SK-N-SH (cell line): ENCODE results near the gene ZC3H7B. TPM values are rescaled to one million over a fixed set of nuclear protein-coding genes. Genes with fewer than 3 reads are reported as not detected.

Experiments
- CTCF ChIA-PET: fragments of 300-600, 350-600 bp; formaldehyde crosslinking; extraction: SDS; loops from one replicate; lab custom pipeline; 2021; lab: Yijun Ruan, JAX
- POLR2A ChIA-PET: fragments of 350-600 bp; sonication (Branson Sonifier 250); formaldehyde crosslinking; extraction: SDS; loops from one replicate; lab custom pipeline; 2020; ENCODE audit warnings: antibody characterized with exemption, inconsistent platforms; lab: Yijun Ruan, JAX
- DNase-seq: peaks from one replicate; pipeline ENCODE4 v3.0.0; 2012
- H2AFZ ChIP-seq: fragments of 200-600 bp; sonication (generic); 2 replicates; pipeline ENCODE4 v1.8.1; 2016; ENCODE audit warnings: antibody characterized with exemption, mild to moderate bottlenecking, low read depth
- H3F3A ChIP-seq: fragments of 200-600 bp; sonication (generic); replicated peaks from 2 replicates; pipeline ENCODE3; 2016; ENCODE audit warnings: antibody characterized with exemption, mild to moderate bottlenecking; ENCODE audit not compliant: insufficient read depth
- H3K27ac ChIP-seq, 2 experiments: fragments of 200-500 bp in 1 of 2; fragments of 200-600 bp in 1 of 2; sonication (Bioruptor generic) in 1 of 2; sonication (generic), shearing (Covaris generic) in 1 of 2; 2 replicates each; pipeline versions ENCODE4 v1.5.1 to v1.6.1; 2014 to 2016; ENCODE audit warnings: low read depth in 2 of 2, inconsistent platforms in 1 of 2, low read length in 1 of 2, mild to moderate bottlenecking in 1 of 2, mixed read lengths in 1 of 2
- H3K27me3 ChIP-seq: fragments of 200-600 bp; sonication (generic), shearing (Covaris generic); 2 replicates; pipeline ENCODE4 v1.6.1; 2016; ENCODE audit warnings: mixed run types; ENCODE audit not compliant: insufficient read depth
- H3K36me3 ChIP-seq, 2 experiments: fragments of 200-500 bp in 1 of 2; fragments of 200-600 bp in 1 of 2; sonication (Bioruptor generic) in 1 of 2; sonication (generic) in 1 of 2; replicated peaks in 1 of 2; 2 replicates each; pipeline versions ENCODE3 to v1.5.1; 2014 to 2016; ENCODE audit warnings: low read length in 1 of 2, mild to moderate bottlenecking in 1 of 2; ENCODE audit not compliant: insufficient read depth in 2 of 2, control insufficient read depth in 1 of 2
- H3K4me1 ChIP-seq, 2 experiments: fragments of 200-500 bp in 1 of 2; fragments of 200-600 bp in 1 of 2; sonication (Bioruptor generic) in 1 of 2; sonication (generic), shearing (Covaris generic) in 1 of 2; 2 replicates each; pipeline versions ENCODE4 v1.5.1 to v1.6.1; 2014 to 2016; ENCODE audit warnings: low read depth in 1 of 2, low read length in 1 of 2, mixed run types in 1 of 2; ENCODE audit not compliant: insufficient read depth in 2 of 2, control insufficient read depth in 1 of 2
- H3K4me2 ChIP-seq: fragments of 200-600 bp; sonication (generic), shearing (Covaris generic); 2 replicates; pipeline ENCODE4 v1.6.1; 2017; ENCODE audit warnings: mixed run types
- H3K4me3 ChIP-seq, 2 experiments: fragments of 200-500 bp in 1 of 2; fragments of 200-600 bp in 1 of 2; sonication (Bioruptor generic) in 1 of 2; sonication (generic), shearing (Covaris generic) in 1 of 2; 2 replicates each; pipeline versions ENCODE4 v1.5.1 to v1.8.1; 2014 to 2016; ENCODE audit warnings: low read depth in 2 of 2, inconsistent platforms in 1 of 2, low read length in 1 of 2, mild to moderate bottlenecking in 1 of 2, mixed read lengths in 1 of 2, moderate library complexity in 1 of 2
- H3K79me2 ChIP-seq: fragments of 200-600 bp; sonication (generic); 2 replicates; pipeline ENCODE4 v1.8.1; 2017; ENCODE audit warnings: mild to moderate bottlenecking; ENCODE audit not compliant: insufficient read depth
- H3K9ac ChIP-seq: fragments of 200-600 bp; sonication (generic); 2 replicates; pipeline ENCODE4 v1.6.1; 2017; ENCODE audit warnings: mixed run types
- H3K9me2 ChIP-seq: fragments of 200-600 bp; sonication (generic); 2 replicates; pipeline ENCODE4 v1.6.1; 2017; ENCODE audit warnings: mixed run types
- H3K9me3 ChIP-seq: fragments of 200-600 bp; sonication (generic); 2 replicates; pipeline ENCODE4 v1.6.1; 2017; ENCODE audit warnings: mixed run types, mild to moderate bottlenecking, moderate library complexity
- H4K20me1 ChIP-seq: fragments of 200-600 bp; sonication (generic); 2 replicates; pipeline ENCODE4 v1.6.1; 2017; ENCODE audit warnings: mild to moderate bottlenecking, mixed run types; ENCODE audit not compliant: insufficient read depth
- CHD2 ChIP-seq: fragments of 150-350 bp; IDR thresholded peaks from 2 replicates; pipeline ENCODE4 v1.6.1; 2018; ENCODE audit warnings: low read length; ENCODE audit not compliant: partially characterized antibody
- ELF1 ChIP-seq: IDR thresholded peaks from 2 replicates; pipeline ENCODE4 v1.4.0; 2012
- EP300 ChIP-seq, 2 experiments: IDR thresholded peaks; 2 replicates each; pipeline versions ENCODE4 v1.4.0 to v1.6.1; 2012; ENCODE audit warnings: borderline replicate concordance in 1 of 2, low read depth in 1 of 2, low read length in 1 of 2
- EZH2phosphoT487 ChIP-seq: fragments of 200-600 bp; sonication (generic); IDR thresholded peaks from 2 replicates; pipeline ENCODE4 v1.6.1; 2017; ENCODE audit warnings: low read depth, mixed run types, mild to moderate bottlenecking, antibody characterized with exemption, moderate library complexity, borderline replicate concordance
- FOSL2 ChIP-seq: IDR thresholded peaks from 2 replicates; pipeline ENCODE4 v1.4.0; 2012; ENCODE audit warnings: low read depth, mild to moderate bottlenecking, moderate library complexity, borderline replicate concordance
- GABPA ChIP-seq: IDR thresholded peaks from 2 replicates; pipeline ENCODE4 v1.4.0; 2012; ENCODE audit warnings: low read depth, mild to moderate bottlenecking
- GATA2 ChIP-seq: sonication (generic); formaldehyde crosslinking; IDR thresholded peaks from 2 replicates; pipeline ENCODE4 v1.5.0; 2020; ENCODE audit warnings: mild to moderate bottlenecking, missing genetic modification reagents
- IRF3 ChIP-seq: fragments of 150-350 bp; IDR thresholded peaks from 2 replicates; pipeline ENCODE4 v1.6.1; 2016; ENCODE audit warnings: mild to moderate bottlenecking, low read depth, low read length
- JUND ChIP-seq: IDR thresholded peaks from 2 replicates; pipeline ENCODE4 v1.4.0; 2012
- MAX ChIP-seq: IDR thresholded peaks from 2 replicates; pipeline ENCODE4 v1.4.0; 2012; ENCODE audit warnings: low read depth
- MEF2A ChIP-seq: IDR thresholded peaks from 2 replicates; pipeline ENCODE4 v1.4.0; 2012; ENCODE audit warnings: low read depth, borderline replicate concordance
- MXI1 ChIP-seq: IDR thresholded peaks from 2 replicates; pipeline ENCODE4 v1.6.1; 2012; ENCODE audit warnings: mild to moderate bottlenecking, low read depth, low read length, improper control_type of control experiment
- NRF1 ChIP-seq: IDR thresholded peaks from 2 replicates; pipeline ENCODE4 v1.6.1; 2012; ENCODE audit warnings: low read depth, mild to moderate bottlenecking, low read length
- POLR2AphosphoS5 ChIP-seq: IDR thresholded peaks from 2 replicates; pipeline ENCODE4 v1.6.1; 2012; ENCODE audit warnings: low read depth, low read length
- RAD21 ChIP-seq: IDR thresholded peaks from 2 replicates; pipeline ENCODE4 v1.6.1; 2012; ENCODE audit warnings: mild to moderate bottlenecking, low read length
- RCOR1 ChIP-seq: fragments of 150-350 bp; IDR thresholded peaks from 2 replicates; pipeline ENCODE4 v1.6.1; 2017; ENCODE audit warnings: antibody characterized with exemption, low read length
- RFX5 ChIP-seq: IDR thresholded peaks from 2 replicates; pipeline ENCODE4 v1.6.1; 2012; ENCODE audit warnings: mild to moderate bottlenecking, improper control_type of control experiment, low read length
- TAF1 ChIP-seq: IDR thresholded peaks from 2 replicates; pipeline ENCODE4 v1.6.1; 2012; ENCODE audit warnings: low read depth, mild to moderate bottlenecking, low read length, moderate library complexity, borderline replicate concordance
- USF1 ChIP-seq: IDR thresholded peaks from 2 replicates; pipeline ENCODE4 v1.4.0; 2012; ENCODE audit warnings: low read depth, borderline replicate concordance
- WGBS: methylation state at CpG from one replicate; pipeline ENCODE4 v1.1.6; 2017; ENCODE audit warnings: low lambda C conversion rate; 5-methylcytosine and 5-hydroxymethylcytosine counted together
- polyA plus RNA-seq, 3 experiments: library from polyadenylated mRNA; depleted of rRNA; stranded (reverse); fragments of >200 nt; gene quantifications; 2 replicates each; pipeline ENCODE4 v1.2.3, GENCODE V29; 2012

Gene ZC3H7B
- polyA plus RNA-seq, 1 of the 3 experiments (the other 2 are of a cell fraction) = 27.1 TPM

- TF ChIP-seq GATA2 = no peak
- TF ChIP-seq NRF1 = no peak
- no peak for TF ChIP-seq RCOR1
- no peak for TF ChIP-seq MAX
- no peak for TF ChIP-seq ELF1
- TF ChIP-seq TAF1 = no peak
- TF ChIP-seq EZH2phosphoT487 = no peak
- TF ChIP-seq MEF2A = no peak
Measured at GRCh38 chr22:41351011-41351410, 49.7 kb downstream of the ZC3H7B start (continued).

GRCh38 chr22:41352058-41352457 lies 50.7 kb downstream of the ZC3H7B start:
- TF ChIP-seq MXI1 = no peak
- no peak for TF ChIP-seq JUND
- no peak for TF ChIP-seq USF1
- TF ChIP-seq CHD2 = no peak
- TF ChIP-seq FOSL2 = no peak
- no peaks in the 10 kb centered on the region for H3K27me3 ChIP-seq
- no peaks in the 10 kb centered on the region for H3K9me2 ChIP-seq
- no peak for DNase-seq
- no peaks in the 10 kb centered on the region for H4K20me1 ChIP-seq
- H3F3A ChIP-seq = no peaks in the 10 kb centered on the region
- WGBS = 100% methylated on average over 2 of the region's 6 CpGs
- no peak overlapping the region for H3K9ac ChIP-seq
- no peak overlapping the region for H2AFZ ChIP-seq
- H3K4me1 ChIP-seq = no peaks in the 10 kb centered on the region
- no peaks in the 10 kb centered on the region for H3K9me3 ChIP-seq
- H3K79me2 ChIP-seq = no peaks in the 10 kb centered on the region
- no peak overlapping the region for H3K4me3 ChIP-seq
- ChIA-PET POLR2A (no interaction called here), CTCF (no interaction called here)
- no peak overlapping the region for H3K4me2 ChIP-seq
- H3K27ac ChIP-seq = no peak overlapping the region
- H3K36me3 ChIP-seq = peaks cover 0 to 18% of the 10 kb centered on the region in 2 experiments

GRCh38 chr22:41353862-41354575 lies 52.7 kb downstream of the ZC3H7B start:
- TF ChIP-seq RAD21 (no peak), EP300 (IDR thresholded peaks at IDR 0.05; ENCODE audit: borderline replicate concordance in 1 of 2, low read depth in 1 of 2, low read length in 1 of 2) (no peak), GABPA (no peak), POLR2AphosphoS5 (no peak), RFX5 (no peak), IRF3 (no peak), MAX (no peak), GATA2 (no peak)
- TF ChIP-seq, all 33 proteins: peak for 0
- H3K4me1 ChIP-seq = no peaks in the 10 kb centered on the region
- H3K9me3 ChIP-seq = no peaks in the 10 kb centered on the region
- POLR2A ChIA-PET = no interaction called here
- no peaks in the 10 kb centered on the region for H3F3A ChIP-seq
- no peaks in the 10 kb centered on the region for H4K20me1 ChIP-seq
- H3K4me2 ChIP-seq = no peak overlapping the region
- CTCF ChIA-PET = no interaction called here
- H3K79me2 ChIP-seq = no peaks in the 10 kb centered on the region
- no peaks in the 10 kb centered on the region for H3K27me3 ChIP-seq
- H3K9me2 ChIP-seq = no peaks in the 10 kb centered on the region
- no peak overlapping the region for H3K4me3 ChIP-seq
- no peak overlapping the region for H3K27ac ChIP-seq
- DNase-seq = no peak
- H2AFZ ChIP-seq = no peak overlapping the region
- H3K36me3 ChIP-seq = peaks cover 0 to 13% of the 10 kb centered on the region in 2 experiments
- H3K9ac ChIP-seq = no peak overlapping the region
- WGBS = no CpG with 5 or more reads among the region's 10 CpGs
